Esophagus muscularis mucosa (tissue), 4 donors: ENCODE measurements around the gene ZNF536. TPM values are rescaled to one million over a fixed set of nuclear protein-coding genes. Genes with fewer than 3 reads are reported as not detected.

Source experiments
- DNase-seq: peaks from one replicate; pipeline ENCODE4 v3.0.0-alpha.2; 2017; ENCODE audit errors: extremely low spot score
- H3K27ac ChIP-seq, 4 donors: fragments of 200-600 bp; sonication (generic); replicated peaks in 1 of 4; 1 replicate in 3 of 4; 2 replicates in 1 of 4; pipeline ENCODE4 v1.5.1; 2016 to 2019; ENCODE audit warnings: mild to moderate bottlenecking in 1 of 4
- H3K27me3 ChIP-seq, 4 donors: fragments of 200-600 bp; sonication (generic); one replicate each; pipeline versions ENCODE4 v1.5.1 to v1.6.0; 2016 to 2019
- H3K36me3 ChIP-seq, 4 donors: fragments of 200-600 bp; sonication (generic); one replicate each; pipeline ENCODE4 v1.5.1; 2016 to 2019
- H3K4me1 ChIP-seq, 4 donors: fragments of 200-600 bp; sonication (generic); one replicate each; pipeline ENCODE4 v1.5.1; 2016 to 2019
- H3K4me3 ChIP-seq, 4 donors: fragments of 200-600 bp; sonication (generic); 1 replicate in 2 of 4; 2 replicates in 2 of 4; pipeline ENCODE4 v1.5.1; 2016 to 2019; ENCODE audit warnings: mild to moderate bottlenecking in 4 of 4, moderate library complexity in 1 of 4
- H3K9me3 ChIP-seq, 4 donors: fragments of 200-600 bp; sonication (generic); 1 replicate in 3 of 4; 2 replicates in 1 of 4; pipeline ENCODE4 v1.5.1; 2016 to 2019
- CTCF ChIP-seq, 3 experiments: fragments of 200-600 bp in 2 of 3; fragments of 450-650 bp in 1 of 3; sonication (generic) in 2 of 3; IDR thresholded peaks; one replicate each; pipeline ENCODE4 v1.5.1; 2017 to 2019; ENCODE audit warnings: antibody characterized with exemption in 3 of 3, mild to moderate bottlenecking in 2 of 3, moderate library complexity in 1 of 3
- EP300 ChIP-seq: sonication (generic); formaldehyde crosslinking; IDR thresholded peaks from one replicate; pipeline ENCODE4 v1.6.1; 2017; ENCODE audit warnings: antibody characterized with exemption
- POLR2A ChIP-seq: fragments of 450-650 bp; IDR thresholded peaks from one replicate; pipeline ENCODE4 v1.6.1; 2017; ENCODE audit warnings: antibody characterized with exemption, moderate library complexity, mild to moderate bottlenecking, low read depth
- POLR2AphosphoS5 ChIP-seq, 2 donors: sonication (generic); formaldehyde crosslinking; IDR thresholded peaks; one replicate each; pipeline ENCODE4 v1.6.1; 2017; ENCODE audit warnings: antibody characterized with exemption in 2 of 2
- WGBS: methylation state at CpG from one replicate; pipeline ENCODE4 v1.1.5; 2018; 5-methylcytosine and 5-hydroxymethylcytosine counted together
- intact Hi-C: fragments of 100-400 bp; cut with DNase I; formaldehyde crosslinking; loops from one replicate; pipeline ENCODE4 v1.15.1; 2023
- total RNA-seq, 4 donors: library from RNA; depleted of rRNA; stranded (reverse); fragments of >200 nt; gene quantifications; one replicate each; pipeline versions ENCODE4 v1.1.0 to v1.2.1, GENCODE V29; 2016

The ZNF536 gene
- total RNA-seq, 4 donors from 2014 or later = 2.5 to 7.3 (median 5.6) TPM

- TF ChIP-seq EP300 = no peak
- no peak for TF ChIP-seq POLR2AphosphoS5 (IDR thresholded peaks at IDR 0.05)
- no peak for TF ChIP-seq CTCF (IDR thresholded peaks at IDR 0.05)
- no peak for TF ChIP-seq POLR2A
- no peak overlapping the region for H3K27ac ChIP-seq
- H3K4me1 ChIP-seq = peaks cover 0 to 19% (median 8%) of the 10 kb centered on the region in 4 donors
- H3K36me3 ChIP-seq = no peaks in the 10 kb centered on the region
- intact Hi-C loops = no loop called here
- no peak for DNase-seq
- H3K4me3 ChIP-seq = no peak overlapping the region
- H3K9me3 ChIP-seq = no peaks in the 10 kb centered on the region
- peaks cover 0 to 30% (median 0%) of the 10 kb centered on the region in 4 donors for H3K27me3 ChIP-seq
These were observed 226.5 kb downstream of the ZNF536 start for GRCh38 chr19:30598688-30599087.

GRCh38 chr19:30602661-30603350 lies 230.6 kb downstream of the ZNF536 start:
- TF ChIP-seq POLR2A = no peak
- TF ChIP-seq POLR2AphosphoS5 (IDR thresholded peaks at IDR 0.05) = no peak
- no peak for TF ChIP-seq EP300
- TF ChIP-seq CTCF (IDR thresholded peaks at IDR 0.05) = no peak
- Histone ChIP-seq H3K36me3 (no peaks in the 10 kb centered on the region), H3K4me1 (no peaks in the 10 kb centered on the region), H3K4me3 (no peak overlapping the region), H3K27ac (no peak overlapping the region), H3K9me3 (no peaks in the 10 kb centered on the region), H3K27me3 (peaks cover 0 to 17% (median 0%) of the 10 kb centered on the region in 4 donors)
- 67% methylated on average over 10 of the region's 10 CpGs for WGBS
- intact Hi-C loops = no loop called here
- DNase-seq = peak; percentile 66

GRCh38 chr19:30604657-30605056 lies 232.5 kb downstream of the ZNF536 start:
- Histone ChIP-seq H3K27me3 (peaks cover 0 to 14% (median 0%) of the 10 kb centered on the region in 4 donors), H3K4me1 (no peaks in the 10 kb centered on the region), H3K36me3 (no peaks in the 10 kb centered on the region), H3K4me3 (no peak overlapping the region), H3K27ac (no peak overlapping the region), H3K9me3 (no peaks in the 10 kb centered on the region)
- DNase-seq = peak; percentile 55
- TF ChIP-seq CTCF (IDR thresholded peaks at IDR 0.05) (no peak), POLR2AphosphoS5 (IDR thresholded peaks at IDR 0.05) (no peak), EP300 (no peak), POLR2A (no peak)
- whole genome bisulfite sequencing = 79% methylated on average over 6 of the region's 6 CpGs
- intact Hi-C loops = no loop called here

- peak; percentile 4 for DNase-seq
- 90% methylated on average over 3 of the region's 3 CpGs for WGBS
- TF ChIP-seq EP300 (no peak), CTCF (IDR thresholded peaks at IDR 0.05) (no peak), POLR2AphosphoS5 (IDR thresholded peaks at IDR 0.05) (no peak), POLR2A (no peak)
- Histone ChIP-seq H3K4me3 (no peak overlapping the region), H3K36me3 (no peaks in the 10 kb centered on the region), H3K27ac (no peak overlapping the region), H3K9me3 (no peaks in the 10 kb centered on the region), H3K27me3 (peaks cover 0 to 14% (median 0%) of the 10 kb centered on the region in 4 donors), H3K4me1 (no peaks in the 10 kb centered on the region)
- intact Hi-C loops = no loop called here
These were observed 233.1 kb downstream of the ZNF536 start for GRCh38 chr19:30605333-30605732.
